ENCODE results near the gene SYPL1.
"Not testable (repeated sequence)": the region's sequence is repeated elsewhere in the genome, so short reads cannot be mapped to it uniquely, and the experiment has no call there.

The SYPL1 gene

GRCh38 chr7:106143711-106144337, 31.7 kb upstream of the SYPL1 start:
- 0 out of 2 replicates have a peak, but pooled peaks have one; percentile 6 for TF ChIP-seq CTCF (IDR thresholded peaks at IDR 0.05; ENCODE audit: low read depth, low read length)
- H3K36me3 ChIP-seq: no peaks in the 10 kb centered on the region
- H3K4me3 ChIP-seq (ENCODE audit: low read depth, low read length): no peak overlapping the region
- DNase-seq: peak; percentile 88
- no peaks in the 10 kb centered on the region for H3K27me3 ChIP-seq (ENCODE audit: insufficient read depth, low read depth, severe bottlenecking)
- no peaks in the 10 kb centered on the region for H3K9me3 ChIP-seq (ENCODE audit: severe bottlenecking)
- peak overlapping the region; percentile 69 for H3K27ac ChIP-seq

GRCh38 chr7:106142136-106142535, 30.0 kb upstream of the SYPL1 start:
- no peak overlapping the region for H3K4me3 ChIP-seq (ENCODE audit: low read depth, low read length)
- DNase-seq: no peak
- no peaks in the 10 kb centered on the region for H3K9me3 ChIP-seq (ENCODE audit: severe bottlenecking)
- peak overlapping the region; percentile 69 for H3K27ac ChIP-seq
- H3K36me3 ChIP-seq: no peaks in the 10 kb centered on the region
- TF ChIP-seq CTCF (IDR thresholded peaks at IDR 0.05; ENCODE audit: low read depth, low read length): no peak
- no peaks in the 10 kb centered on the region for H3K27me3 ChIP-seq (ENCODE audit: insufficient read depth, low read depth, severe bottlenecking)

GRCh38 chr7:106140406-106141173, 28.5 kb upstream of the SYPL1 start:
- H3K9me3 ChIP-seq (ENCODE audit: severe bottlenecking): no peaks in the 10 kb centered on the region
- no peak for TF ChIP-seq CTCF (IDR thresholded peaks at IDR 0.05; ENCODE audit: low read depth, low read length)

GRCh38 chr7:106139265-106140251, 27.4 kb upstream of the SYPL1 start:
- TF ChIP-seq CTCF (IDR thresholded peaks at IDR 0.05; ENCODE audit: low read depth, low read length): no peak

More at GRCh38 chr7:106140406-106141173, 28.5 kb upstream of the SYPL1 start:
- H3K27ac ChIP-seq: peak overlapping the region; percentile 92
- H3K4me3 ChIP-seq (ENCODE audit: low read depth, low read length): peak overlapping the region; percentile 39
- H3K36me3 ChIP-seq: no peaks in the 10 kb centered on the region
- peak; percentile 80 for DNase-seq
- H3K27me3 ChIP-seq (ENCODE audit: insufficient read depth, low read depth, severe bottlenecking): no peaks in the 10 kb centered on the region

GRCh38 chr7:106138776-106139175, 26.7 kb upstream of the SYPL1 start:
- H3K9me3 ChIP-seq (ENCODE audit: severe bottlenecking): no peaks in the 10 kb centered on the region
- no peaks in the 10 kb centered on the region for H3K36me3 ChIP-seq
- peak overlapping the region; percentile 39 for H3K4me3 ChIP-seq (ENCODE audit: low read depth, low read length)
- H3K27me3 ChIP-seq (ENCODE audit: insufficient read depth, low read depth, severe bottlenecking): no peaks in the 10 kb centered on the region
- DNase-seq: peak; percentile 45
- H3K27ac ChIP-seq: peak overlapping the region; percentile 92
- TF ChIP-seq CTCF (IDR thresholded peaks at IDR 0.05; ENCODE audit: low read depth, low read length): no peak

More at GRCh38 chr7:106139265-106140251, 27.4 kb upstream of the SYPL1 start:
- peak overlapping the region; percentile 92 for H3K27ac ChIP-seq
- H3K27me3 ChIP-seq (ENCODE audit: insufficient read depth, low read depth, severe bottlenecking): no peaks in the 10 kb centered on the region
- H3K36me3 ChIP-seq: no peaks in the 10 kb centered on the region
- DNase-seq: peak; percentile 52
- no peaks in the 10 kb centered on the region for H3K9me3 ChIP-seq (ENCODE audit: severe bottlenecking)
- H3K4me3 ChIP-seq (ENCODE audit: low read depth, low read length): peak overlapping the region; percentile 39

- DNase-seq; H3K4me3 ChIP-seq (ENCODE audit: low read depth, low read length); H3K27me3 ChIP-seq (ENCODE audit: insufficient read depth, low read depth, severe bottlenecking); H3K36me3 ChIP-seq; H3K9me3 ChIP-seq (ENCODE audit: severe bottlenecking): not testable (repeated sequence)
- peak overlapping the region; percentile 92 for H3K27ac ChIP-seq
These were observed 26.1 kb upstream of the SYPL1 start for GRCh38 chr7:106138181-106138580.

Measured in WERI-Rb-1 (cell line).